Vagina (tissue), 2 donors: ENCODE results near the gene JAKMIP1. TPM values are rescaled to one million over a fixed set of nuclear protein-coding genes. Genes with fewer than 3 reads are reported as not detected.

Experiments
- DNase-seq, 2 donors: peaks; one replicate each; pipeline ENCODE4 v3.0.0-alpha.2; 2017; ENCODE audit errors: extremely low spot score in 2 of 2
- H3K27ac ChIP-seq: fragments of 200-600 bp; sonication (generic); one replicate; pipeline ENCODE4 v1.5.1; 2019
- H3K27me3 ChIP-seq: fragments of 200-600 bp; sonication (generic); one replicate; pipeline ENCODE4 v1.5.1; 2019
- H3K36me3 ChIP-seq, 2 donors: fragments of 200-600 bp; sonication (generic); one replicate each; pipeline ENCODE4 v1.5.1; 2017 to 2019
- H3K4me1 ChIP-seq: fragments of 200-600 bp; sonication (generic); one replicate; pipeline ENCODE4 v1.5.1; 2019
- H3K4me3 ChIP-seq, 2 donors: fragments of 200-600 bp; sonication (generic); 1 replicate in 1 of 2; 2 replicates in 1 of 2; pipeline ENCODE4 v1.5.1; 2016 to 2019
- H3K9me3 ChIP-seq: fragments of 200-600 bp; sonication (generic); one replicate; pipeline ENCODE4 v1.5.1; 2019
- CTCF ChIP-seq, 3 experiments: fragments of 450-650 bp in 2 of 3; fragments of 200-600 bp in 1 of 3; sonication (generic) in 1 of 3; IDR thresholded peaks; one replicate each; pipeline ENCODE4 v1.5.1; 2017 to 2019; ENCODE audit warnings: antibody characterized with exemption in 3 of 3, mild to moderate bottlenecking in 2 of 3, moderate library complexity in 2 of 3
- POLR2A ChIP-seq, 2 donors: fragments of 450-650 bp; IDR thresholded peaks; one replicate each; pipeline ENCODE4 v1.6.1; 2017; ENCODE audit warnings: antibody characterized with exemption in 2 of 2, mild to moderate bottlenecking in 2 of 2, moderate library complexity in 2 of 2
- POLR2AphosphoS5 ChIP-seq, 2 donors: sonication (generic); formaldehyde crosslinking; IDR thresholded peaks; one replicate each; pipeline ENCODE4 v1.9.0; 2017; ENCODE audit warnings: antibody characterized with exemption in 2 of 2, mild to moderate bottlenecking in 2 of 2, low read depth in 1 of 2; ENCODE audit not compliant: insufficient read depth in 1 of 2
- intact Hi-C: fragments of 100-400 bp; cut with DNase I; formaldehyde crosslinking; loops from one replicate; pipeline ENCODE4 v1.15.1; 2023
- total RNA-seq: library from RNA; depleted of rRNA; stranded (reverse); fragments of >200 nt; gene quantifications from one replicate; pipeline ENCODE4 v1.2.3, GENCODE V29; 2016

JAKMIP1 gene
- total RNA-seq, 1 donor from 2014 or later: 5.2 TPM

DNA sequence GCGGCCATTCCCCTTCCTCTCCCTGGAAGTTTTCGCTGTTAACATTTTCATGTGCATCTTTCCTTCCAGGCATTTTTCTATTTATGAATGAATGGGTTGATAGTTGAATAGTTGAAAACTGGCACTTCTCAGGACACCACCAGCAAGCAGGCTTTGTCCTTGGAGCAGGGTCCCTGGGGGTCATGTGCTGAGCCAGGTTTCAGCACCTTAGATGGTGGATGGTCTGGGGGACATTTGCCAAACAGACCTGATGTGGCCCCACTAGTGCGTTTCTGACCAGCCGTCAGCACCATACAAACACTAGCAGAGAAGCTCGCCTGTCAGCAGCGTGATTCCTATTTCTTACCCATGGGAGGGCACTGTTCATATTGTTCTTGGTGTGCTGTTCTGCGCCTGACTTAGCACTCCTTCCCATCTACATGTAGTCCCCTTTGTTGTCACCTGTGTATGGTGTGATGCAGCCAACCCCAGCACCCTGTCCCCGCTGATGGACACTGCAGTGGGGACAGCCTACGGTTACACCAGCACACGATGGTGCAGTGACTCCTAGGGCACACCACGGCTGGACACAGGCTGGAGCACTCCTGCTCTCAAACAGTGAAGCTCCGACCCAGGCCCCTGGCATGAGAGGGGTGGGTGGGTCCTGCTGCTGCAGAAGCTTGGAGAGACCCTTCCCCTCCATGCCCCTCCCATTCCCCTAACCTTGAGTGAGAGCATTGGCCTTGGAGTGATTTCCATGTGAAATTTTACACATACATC, 42.1 kb upstream of the JAKMIP1 start:
- Histone ChIP-seq H3K4me3 (no peak overlapping the region), H3K9me3 (no peaks in the 10 kb centered on the region), H3K4me1 (no peaks in the 10 kb centered on the region), H3K36me3 (no peaks in the 10 kb centered on the region), H3K27me3 (no peaks in the 10 kb centered on the region), H3K27ac (no peak overlapping the region)
- DNase-seq: no peak
- TF ChIP-seq POLR2A (IDR thresholded peaks at IDR 0.05) (no peak), POLR2AphosphoS5 (IDR thresholded peaks at IDR 0.05; ENCODE audit: insufficient read depth in 1 of 2, low read depth in 1 of 2) (no peak), CTCF (IDR thresholded peaks at IDR 0.05) (no peak)
- intact Hi-C loops: no loop called here

DNA sequence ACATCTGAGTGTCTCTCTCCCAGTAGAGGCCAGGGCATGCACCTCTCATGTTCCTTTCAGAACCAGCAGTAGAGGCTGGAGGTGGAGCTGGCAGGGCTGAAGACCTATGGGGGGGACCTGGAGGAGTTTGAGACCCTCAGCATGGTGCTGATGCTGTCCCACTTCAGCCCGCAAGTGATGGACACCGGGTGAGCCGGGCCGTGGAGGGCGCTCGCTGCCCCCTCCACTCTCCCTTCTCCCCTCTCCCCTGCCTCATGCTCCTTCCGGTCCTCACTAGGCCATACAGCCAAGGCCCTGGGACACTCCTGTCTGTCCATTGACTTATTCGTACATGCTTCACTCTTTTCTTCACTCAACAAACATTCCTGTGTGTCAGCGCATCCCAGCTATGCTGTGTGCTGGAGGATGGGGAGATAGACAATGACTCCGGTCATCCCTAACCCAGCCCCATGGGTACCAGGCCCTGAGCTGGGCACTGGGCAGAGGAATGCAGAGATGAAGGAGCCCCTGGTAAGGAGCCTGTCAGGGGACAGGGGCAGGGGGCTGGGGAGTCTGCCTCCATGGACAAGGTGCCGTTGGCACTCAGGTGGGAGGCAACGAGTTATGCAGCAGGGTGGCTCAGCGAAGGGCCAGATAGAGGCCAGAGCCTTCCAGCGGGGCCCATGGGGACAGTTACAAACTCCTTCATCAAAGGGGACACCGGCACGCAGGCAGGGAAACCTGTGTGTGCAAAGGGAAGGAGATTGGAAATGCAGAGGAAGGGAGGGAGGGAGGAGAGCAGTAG, 40.9 kb upstream of the JAKMIP1 start:
- no peaks in the 10 kb centered on the region for H3K9me3 ChIP-seq
- no peak for DNase-seq
- H3K27me3 ChIP-seq: no peaks in the 10 kb centered on the region
- TF ChIP-seq CTCF (IDR thresholded peaks at IDR 0.05): no peak
- no peak for TF ChIP-seq POLR2AphosphoS5 (IDR thresholded peaks at IDR 0.05; ENCODE audit: insufficient read depth in 1 of 2, low read depth in 1 of 2)
- no peak overlapping the region for H3K4me3 ChIP-seq
- intact Hi-C loops: no loop called here
- no peak overlapping the region for H3K27ac ChIP-seq
- no peaks in the 10 kb centered on the region for H3K36me3 ChIP-seq
- no peaks in the 10 kb centered on the region for H3K4me1 ChIP-seq

- DNase-seq: no peak
- intact Hi-C loops: no loop called here
- no peaks in the 10 kb centered on the region for H3K27me3 ChIP-seq
- H3K36me3 ChIP-seq: no peaks in the 10 kb centered on the region
- no peaks in the 10 kb centered on the region for H3K4me1 ChIP-seq
- H3K9me3 ChIP-seq: no peaks in the 10 kb centered on the region
- H3K27ac ChIP-seq: no peak overlapping the region
- H3K4me3 ChIP-seq: no peak overlapping the region
- TF ChIP-seq CTCF (IDR thresholded peaks at IDR 0.05) (no peak), POLR2A (IDR thresholded peaks at IDR 0.05) (no peak), POLR2AphosphoS5 (IDR thresholded peaks at IDR 0.05; ENCODE audit: insufficient read depth in 1 of 2, low read depth in 1 of 2) (no peak)
These were observed 39.6 kb upstream of the JAKMIP1 start for GRCh38 chr4:6239968-6240367.

- no peak for DNase-seq
- no peaks in the 10 kb centered on the region for H3K9me3 ChIP-seq
- no peak overlapping the region for H3K4me3 ChIP-seq
- no peaks in the 10 kb centered on the region for H3K36me3 ChIP-seq
- H3K27me3 ChIP-seq: no peaks in the 10 kb centered on the region
- H3K27ac ChIP-seq: no peak overlapping the region
- intact Hi-C loops: no loop called here
- H3K4me1 ChIP-seq: no peaks in the 10 kb centered on the region
- no peak for TF ChIP-seq POLR2A (IDR thresholded peaks at IDR 0.05)
- TF ChIP-seq POLR2AphosphoS5 (IDR thresholded peaks at IDR 0.05; ENCODE audit: insufficient read depth in 1 of 2, low read depth in 1 of 2): no peak
- no peak for TF ChIP-seq CTCF (IDR thresholded peaks at IDR 0.05)
These were observed 39.1 kb upstream of the JAKMIP1 start for GRCh38 chr4:6239486-6239885.
